Smooth muscle cell (in vitro differentiated cells): ENCODE results near the gene SLTM. TPM values are rescaled to one million over a fixed set of nuclear protein-coding genes. Genes with fewer than 3 reads are reported as not detected.

Source experiments
- DNase-seq: peaks from one replicate; lab custom pipeline; 2025; ENCODE audit not compliant: unreplicated experiment; lab: John Stamatoyannopoulos, UW
- H2AFZ ChIP-seq: fragments of 200-600 bp; sonication (generic); 2 replicates; pipeline ENCODE4 v1.6.0; 2016; ENCODE audit warnings: antibody characterized with exemption, low read depth, mild to moderate bottlenecking
- H3F3A ChIP-seq: fragments of 200-600 bp; sonication (generic); 2 replicates; pipeline ENCODE4 v1.6.0; 2017; ENCODE audit warnings: antibody characterized with exemption, low read depth
- H3K27ac ChIP-seq: fragments of 200-600 bp; sonication (generic); 2 replicates; pipeline ENCODE4 v1.5.1; 2016; ENCODE audit warnings: low read depth, mild to moderate bottlenecking
- H3K27me3 ChIP-seq: fragments of 200-600 bp; sonication (generic); 2 replicates; pipeline ENCODE4 v1.6.1; 2016; ENCODE audit warnings: low read depth, mild to moderate bottlenecking
- H3K36me3 ChIP-seq: fragments of 200-600 bp; sonication (generic); 2 replicates; pipeline ENCODE4 v1.5.1; 2016; ENCODE audit warnings: low read depth
- H3K4me1 ChIP-seq: fragments of 200-600 bp; sonication (generic); 2 replicates; pipeline ENCODE4 v1.5.1; 2016; ENCODE audit warnings: low read depth
- H3K4me2 ChIP-seq: fragments of 200-600 bp; sonication (generic); 2 replicates; pipeline ENCODE4 v1.6.0; 2016; ENCODE audit warnings: mild to moderate bottlenecking
- H3K4me3 ChIP-seq: fragments of 200-600 bp; sonication (generic); 2 replicates; pipeline ENCODE4 v1.5.1; 2016; ENCODE audit warnings: mild to moderate bottlenecking
- H3K79me2 ChIP-seq: fragments of 200-600 bp; sonication (generic); 2 replicates; pipeline ENCODE4 v1.6.0; 2016; ENCODE audit warnings: low read depth, mild to moderate bottlenecking
- H3K9ac ChIP-seq: fragments of 200-600 bp; sonication (generic); 2 replicates; pipeline ENCODE4 v1.6.0; 2016; ENCODE audit warnings: low read depth
- H3K9me3 ChIP-seq: fragments of 200-600 bp; sonication (generic); replicated peaks from 2 replicates; pipeline ENCODE4 v1.5.1; 2016; ENCODE audit warnings: low read depth
- H4K20me1 ChIP-seq: fragments of 200-600 bp; sonication (generic); 2 replicates; pipeline ENCODE4 v1.6.0; 2016; ENCODE audit warnings: low read depth
- WGBS: methylation state at CpG from one replicate; pipeline ENCODE4 v1.1.7; 2016; ENCODE audit warnings: low lambda C conversion rate; 5-methylcytosine and 5-hydroxymethylcytosine counted together
- polyA plus RNA-seq: library from polyadenylated mRNA; unstranded; fragments of >200 nt; fragmentation: Nextera tagmentation; extraction: Ambion mirVana; gene quantifications from 2 replicates; pipeline ENCODE4 v1.2.1, GENCODE V29; 2016
- total RNA-seq: library from RNA; depleted of rRNA; stranded (reverse); fragments of >200 nt; gene quantifications from 2 replicates; pipeline ENCODE4 v1.2.3, GENCODE V29; 2014
- TF ChIP-seq, protein P1 (sequence below): fragments of 200-600 bp; sonication (generic); IDR thresholded peaks from 2 replicates; pipeline ENCODE4 v1.5.1; 2017; ENCODE audit warnings: borderline replicate concordance, mild to moderate bottlenecking, antibody characterized with exemption; ENCODE audit not compliant: insufficient read depth, poor library complexity, severe bottlenecking

SLTM gene
- total and polyA plus RNA-seq, 2 experiments from 2014 or later, result 43.8 to 56.8 TPM

DNA sequence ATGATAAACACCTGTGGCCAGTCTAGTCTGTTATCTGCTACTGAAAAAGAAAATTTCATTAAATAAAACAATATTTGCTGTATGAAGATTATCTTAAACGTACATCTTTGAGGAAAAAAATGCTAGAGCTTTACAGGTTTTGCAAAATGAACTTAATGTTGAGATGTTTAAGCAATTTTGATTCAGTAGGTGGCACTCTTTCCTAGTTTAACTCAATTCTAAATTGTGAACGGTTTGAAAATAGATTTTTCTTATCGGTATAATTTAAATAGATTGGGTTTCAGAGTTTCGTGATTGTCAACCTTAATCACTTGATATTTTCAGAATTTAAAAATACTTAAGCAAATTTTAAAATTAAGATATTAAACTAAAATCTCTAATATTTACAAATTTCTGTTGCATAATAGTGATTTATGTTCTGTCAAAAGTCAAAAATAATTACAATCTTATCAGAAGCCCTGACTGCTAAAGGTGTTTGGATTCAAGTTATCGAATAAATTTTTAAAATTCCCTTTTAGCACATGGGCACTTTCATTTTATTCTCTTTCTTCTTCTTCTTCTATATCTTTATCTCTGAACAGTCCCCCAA is 47.0 kb upstream of the SLTM start:
- Histone ChIP-seq H3K27ac (no peak overlapping the region), H3K4me1 (no peaks in the 10 kb centered on the region), H3K79me2 (no peaks in the 10 kb centered on the region), H3K4me2 (no peak overlapping the region), H4K20me1 (no peaks in the 10 kb centered on the region), H3K9me3 (no peaks in the 10 kb centered on the region), H3F3A (no peaks in the 10 kb centered on the region), H3K9ac (no peak overlapping the region), H3K27me3 (peaks cover 8% of the 10 kb centered on the region), H3K36me3 (no peaks in the 10 kb centered on the region), H3K4me3 (no peak overlapping the region), H2AFZ (no peak overlapping the region)
- 16% methylated on average over 5 of the region's 5 CpGs for WGBS
- DNase-seq, result no peak
- TF ChIP-seq, protein P1, sequence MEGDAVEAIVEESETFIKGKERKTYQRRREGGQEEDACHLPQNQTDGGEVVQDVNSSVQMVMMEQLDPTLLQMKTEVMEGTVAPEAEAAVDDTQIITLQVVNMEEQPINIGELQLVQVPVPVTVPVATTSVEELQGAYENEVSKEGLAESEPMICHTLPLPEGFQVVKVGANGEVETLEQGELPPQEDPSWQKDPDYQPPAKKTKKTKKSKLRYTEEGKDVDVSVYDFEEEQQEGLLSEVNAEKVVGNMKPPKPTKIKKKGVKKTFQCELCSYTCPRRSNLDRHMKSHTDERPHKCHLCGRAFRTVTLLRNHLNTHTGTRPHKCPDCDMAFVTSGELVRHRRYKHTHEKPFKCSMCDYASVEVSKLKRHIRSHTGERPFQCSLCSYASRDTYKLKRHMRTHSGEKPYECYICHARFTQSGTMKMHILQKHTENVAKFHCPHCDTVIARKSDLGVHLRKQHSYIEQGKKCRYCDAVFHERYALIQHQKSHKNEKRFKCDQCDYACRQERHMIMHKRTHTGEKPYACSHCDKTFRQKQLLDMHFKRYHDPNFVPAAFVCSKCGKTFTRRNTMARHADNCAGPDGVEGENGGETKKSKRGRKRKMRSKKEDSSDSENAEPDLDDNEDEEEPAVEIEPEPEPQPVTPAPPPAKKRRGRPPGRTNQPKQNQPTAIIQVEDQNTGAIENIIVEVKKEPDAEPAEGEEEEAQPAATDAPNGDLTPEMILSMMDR, result peak; percentile 56

DNA sequence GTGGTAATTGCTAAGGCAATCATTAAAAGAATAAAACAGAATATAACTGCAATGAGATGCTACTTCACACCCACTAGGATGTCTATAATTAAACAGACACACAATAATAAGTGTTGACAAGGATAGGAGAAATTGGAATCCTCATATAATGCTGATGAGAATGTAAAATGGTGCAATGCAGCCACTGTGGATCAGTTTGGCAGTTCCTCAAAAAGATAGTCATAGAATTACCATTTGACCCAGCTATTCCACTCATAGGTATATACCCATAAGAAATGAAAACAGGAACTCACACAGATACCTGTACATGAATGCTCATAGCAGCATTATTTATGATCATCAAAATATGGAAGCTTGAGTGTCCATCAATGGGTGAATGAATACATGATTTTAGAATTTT is 44.4 kb upstream of the SLTM start:
- no peak overlapping the region for H3K27ac ChIP-seq

DNA sequence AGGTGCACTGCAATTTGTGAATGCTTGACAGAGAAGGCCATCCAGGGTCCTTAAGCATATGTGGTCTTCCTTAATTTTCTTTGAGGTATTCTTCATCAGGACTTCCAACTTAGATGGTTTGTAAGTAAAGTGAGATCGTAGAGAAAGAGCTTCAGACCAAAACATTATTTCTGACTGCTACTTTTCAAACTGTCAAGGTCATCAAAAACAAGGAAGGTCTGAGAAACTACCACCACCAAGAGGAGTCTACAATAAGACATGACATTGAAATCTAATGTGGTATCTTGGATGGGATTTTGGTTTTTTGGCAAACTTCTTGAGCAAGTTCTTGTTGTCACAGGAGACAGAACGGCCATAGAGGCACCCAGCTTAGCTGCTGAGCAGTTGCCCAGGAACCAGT is 34.0 kb upstream of the SLTM start:
- TF ChIP-seq, protein P1, result no peak
- H3K9me3 ChIP-seq, result no peaks in the 10 kb centered on the region
- 86% methylated on average over 2 of the region's 2 CpGs for WGBS

More for the DNA sequence above, 44.4 kb upstream of the SLTM start:
- H3K4me1 ChIP-seq, result no peaks in the 10 kb centered on the region
- no peak overlapping the region for H3K4me3 ChIP-seq
- H3K9ac ChIP-seq, result no peak overlapping the region
- no peaks in the 10 kb centered on the region for H3F3A ChIP-seq
- H3K9me3 ChIP-seq, result no peaks in the 10 kb centered on the region
- H3K4me2 ChIP-seq, result no peak overlapping the region
- no peaks in the 10 kb centered on the region for H3K79me2 ChIP-seq
- no peaks in the 10 kb centered on the region for H3K36me3 ChIP-seq
- no peaks in the 10 kb centered on the region for H3K27me3 ChIP-seq
- no peak for DNase-seq
- H4K20me1 ChIP-seq, result no peaks in the 10 kb centered on the region
- H2AFZ ChIP-seq, result no peak overlapping the region
- TF ChIP-seq, protein P1, result no peak

GRCh38 chr15:58966698-58967097 is 33.2 kb upstream of the SLTM start:
- H3K27ac ChIP-seq, result no peak overlapping the region
- WGBS, result 89% methylated on average over 3 of the region's 3 CpGs
- H2AFZ ChIP-seq, result no peak overlapping the region
- no peaks in the 10 kb centered on the region for H3K9me3 ChIP-seq
- H3K4me1 ChIP-seq, result no peaks in the 10 kb centered on the region
- TF ChIP-seq, protein P1, result no peak
- no peaks in the 10 kb centered on the region for H3K27me3 ChIP-seq
- no peaks in the 10 kb centered on the region for H3F3A ChIP-seq
- no peak overlapping the region for H3K4me3 ChIP-seq
- H4K20me1 ChIP-seq, result no peaks in the 10 kb centered on the region
- H3K9ac ChIP-seq, result no peak overlapping the region
- H3K4me2 ChIP-seq, result no peak overlapping the region
- no peaks in the 10 kb centered on the region for H3K36me3 ChIP-seq
- no peak for DNase-seq
- H3K79me2 ChIP-seq, result no peaks in the 10 kb centered on the region

More for the DNA sequence above, 34.0 kb upstream of the SLTM start:
- H3K36me3 ChIP-seq, result no peaks in the 10 kb centered on the region
- no peak overlapping the region for H3K9ac ChIP-seq
- H4K20me1 ChIP-seq, result no peaks in the 10 kb centered on the region
- no peak overlapping the region for H3K27ac ChIP-seq
- H3K4me2 ChIP-seq, result no peak overlapping the region
- H2AFZ ChIP-seq, result no peak overlapping the region
- no peaks in the 10 kb centered on the region for H3F3A ChIP-seq
- no peaks in the 10 kb centered on the region for H3K4me1 ChIP-seq
- no peak for DNase-seq
- H3K27me3 ChIP-seq, result no peaks in the 10 kb centered on the region
- no peak overlapping the region for H3K4me3 ChIP-seq
- no peaks in the 10 kb centered on the region for H3K79me2 ChIP-seq
